ENCODE measurements around the gene CCZ1.
"Not testable (repeated sequence)": the region's sequence is repeated elsewhere in the genome, so short reads cannot be mapped to it uniquely, and the experiment has no call there.

Gene CCZ1

GRCh38 chr7:5898480-5899224 is at the start of gene CCZ1:
TSS of gene CCZ1 (plus strand) at chr7:5898733. CDS start at chr7:5898800, 67 bp downstream.
- DNase-seq: peak; percentile 60

DNA sequence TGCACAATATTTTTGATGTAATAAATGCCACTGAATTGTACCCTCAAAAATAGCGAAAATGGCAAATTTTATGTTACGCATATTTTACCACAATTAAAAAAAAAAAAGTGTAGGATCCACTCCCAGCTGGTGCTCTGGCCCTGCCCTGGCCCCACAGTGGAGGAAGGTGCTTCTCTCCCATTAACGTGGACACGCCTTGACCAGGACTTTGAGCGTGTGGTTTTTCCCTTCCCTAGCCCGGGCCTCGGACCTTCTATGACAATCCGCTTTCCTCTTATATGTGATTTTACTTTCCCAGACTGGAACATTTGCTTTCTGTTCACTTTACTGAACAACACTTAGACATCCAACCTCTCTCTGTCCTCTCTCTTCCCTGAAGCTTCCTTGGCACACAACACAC is 47.6 kb upstream of the CCZ1 start:
- no peak for DNase-seq

- DNase-seq: no peak
Observed at GRCh38 chr7:5854738-5855137, 43.8 kb upstream of the CCZ1 start.

- DNase-seq: not testable (repeated sequence)
Observed at GRCh38 chr7:5857041-5857575, 41.4 kb upstream of the CCZ1 start.

GRCh38 chr7:5858494-5858893 is 40.0 kb upstream of the CCZ1 start:
- DNase-seq: not testable (repeated sequence)

DNA sequence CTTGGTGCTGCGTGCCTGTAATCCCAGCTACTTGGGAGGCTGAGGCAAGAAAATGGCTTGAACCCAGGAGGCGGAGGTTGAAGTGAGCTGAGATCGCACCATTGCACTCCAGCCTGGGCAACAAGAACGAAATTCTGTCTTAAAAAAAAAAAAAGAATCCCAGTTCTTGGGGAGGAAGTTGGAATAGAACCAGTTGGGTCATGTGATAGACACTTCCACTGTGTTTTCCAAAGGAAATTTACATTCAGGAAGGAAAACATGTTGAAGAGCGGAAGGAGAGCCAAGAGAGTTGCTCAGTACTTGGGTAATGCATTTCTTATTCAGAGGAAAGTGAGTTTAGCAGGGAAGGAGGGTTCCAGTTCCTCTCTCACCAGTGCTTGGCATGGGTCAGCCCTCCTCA is 37.3 kb upstream of the CCZ1 start:
- DNase-seq: not testable (repeated sequence)

GRCh38 chr7:5862753-5863366 is 35.7 kb upstream of the CCZ1 start:
- DNase-seq: not testable (repeated sequence)

DNA sequence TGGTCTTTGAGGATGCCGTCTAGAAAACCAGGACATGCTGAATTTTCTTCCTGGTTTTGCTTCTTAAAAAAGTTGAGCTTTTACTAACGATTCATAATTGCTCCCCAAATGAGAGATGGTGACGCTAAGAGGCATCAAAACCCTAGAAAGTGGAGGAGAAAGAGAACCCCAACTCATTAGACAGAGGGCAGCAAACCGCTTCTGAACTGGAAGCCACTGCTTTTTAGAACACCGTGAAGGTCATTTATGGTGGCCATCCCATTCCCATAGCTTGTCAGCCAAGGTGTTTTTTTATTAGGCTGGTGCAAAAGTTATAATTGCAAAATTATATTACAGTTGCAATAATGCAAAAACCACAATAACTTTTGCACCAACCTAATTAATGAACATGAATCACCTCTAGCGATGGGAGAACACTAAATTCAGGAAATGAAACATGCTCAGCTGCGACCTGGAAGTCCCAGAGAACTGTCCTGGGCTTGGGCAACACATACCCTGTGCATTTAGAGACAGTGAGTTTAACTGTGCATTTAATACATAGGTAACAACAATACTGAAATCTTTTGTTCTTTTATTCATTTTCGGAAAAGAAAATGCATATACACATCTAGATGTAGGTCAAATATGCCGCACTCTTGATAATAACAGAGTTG is 33.1 kb upstream of the CCZ1 start:
- DNase-seq: not testable (repeated sequence)

DNA sequence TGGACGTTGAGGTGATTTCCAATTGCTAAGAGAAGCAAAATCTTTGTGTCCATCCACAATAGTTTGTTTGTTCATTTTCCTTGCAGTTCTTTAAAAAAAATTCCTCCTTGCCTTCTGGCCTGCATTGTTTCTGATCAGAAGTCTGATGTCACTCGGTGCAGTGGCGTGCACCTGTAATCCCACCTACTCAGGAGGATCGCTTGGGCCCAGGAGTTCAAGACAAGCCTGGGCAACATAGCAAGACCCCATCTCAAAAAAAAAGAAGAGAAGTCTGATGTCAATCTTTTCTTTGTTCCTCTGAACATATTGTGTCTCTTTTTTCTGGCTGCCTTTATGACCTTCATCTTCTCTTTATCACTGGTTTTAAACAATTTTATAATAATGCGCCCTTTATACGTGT is 31.5 kb upstream of the CCZ1 start:
- no peak for DNase-seq

- not testable (repeated sequence) for DNase-seq
Observed at GRCh38 chr7:5868928-5869341, 29.6 kb upstream of the CCZ1 start.

DNA sequence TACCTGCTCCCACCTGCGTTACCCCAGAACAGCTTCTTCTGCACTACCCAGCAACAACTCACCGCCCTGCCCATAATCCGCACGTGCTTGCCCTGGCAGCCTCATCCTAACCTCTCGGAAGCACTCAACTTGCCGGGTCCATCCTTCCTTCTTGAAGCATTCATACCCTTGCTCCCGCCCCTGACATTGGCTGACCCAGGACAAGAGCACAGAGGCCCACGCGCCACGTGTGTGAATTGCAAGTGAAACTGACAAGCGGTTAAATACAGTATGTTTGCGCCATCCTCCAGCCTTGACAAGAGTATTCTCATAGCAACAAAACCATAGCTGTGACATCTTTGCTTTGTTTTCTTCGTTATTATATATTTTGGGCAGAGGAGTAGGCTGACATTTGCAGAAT is 28.8 kb upstream of the CCZ1 start:
- no peak for DNase-seq

DNA sequence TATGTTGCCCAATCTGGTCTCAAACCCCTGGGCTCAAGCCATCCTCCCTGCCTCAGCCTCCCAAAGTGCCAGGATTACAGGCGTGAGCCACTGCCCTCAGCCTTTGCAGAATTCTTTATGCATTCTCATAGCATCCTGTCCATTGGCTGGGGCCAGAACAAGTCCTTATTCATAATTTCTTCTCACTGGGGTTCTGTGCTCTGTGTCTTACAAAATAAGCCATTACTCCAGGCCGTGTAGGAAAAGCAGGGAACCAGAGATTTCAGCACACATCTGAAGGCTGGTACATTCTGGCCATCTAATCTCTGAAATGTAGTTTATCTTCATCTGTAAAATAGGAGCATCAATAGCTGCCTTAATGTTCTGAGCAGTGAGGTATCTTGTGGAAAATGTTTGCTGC is 28.2 kb upstream of the CCZ1 start:
- DNase-seq: no peak

GRCh38 chr7:5872326-5872725 is 26.2 kb upstream of the CCZ1 start:
- no peak for DNase-seq

GRCh38 chr7:5879591-5879990 is 18.9 kb upstream of the CCZ1 start:
- not testable (repeated sequence) for DNase-seq

DNA sequence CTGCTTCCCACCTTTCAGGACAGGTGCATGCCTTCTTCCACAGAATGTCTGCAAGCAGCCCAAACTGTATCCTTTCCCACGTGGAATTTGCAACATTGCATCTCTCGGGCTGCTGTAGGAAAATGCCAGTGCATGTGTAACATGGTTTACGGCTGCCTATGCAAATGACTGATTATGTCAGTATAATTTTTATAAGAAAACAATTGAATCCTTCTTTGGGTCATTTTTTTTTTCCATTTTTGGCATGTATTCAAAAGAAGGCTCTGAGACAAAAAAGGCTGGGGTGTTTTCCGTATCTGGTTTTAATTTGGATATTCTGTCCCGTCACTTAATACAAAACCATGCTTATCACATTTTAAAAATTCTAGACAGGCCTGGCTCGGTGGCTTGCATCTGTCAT is 18.4 kb upstream of the CCZ1 start:
- not testable (repeated sequence) for DNase-seq

DNA sequence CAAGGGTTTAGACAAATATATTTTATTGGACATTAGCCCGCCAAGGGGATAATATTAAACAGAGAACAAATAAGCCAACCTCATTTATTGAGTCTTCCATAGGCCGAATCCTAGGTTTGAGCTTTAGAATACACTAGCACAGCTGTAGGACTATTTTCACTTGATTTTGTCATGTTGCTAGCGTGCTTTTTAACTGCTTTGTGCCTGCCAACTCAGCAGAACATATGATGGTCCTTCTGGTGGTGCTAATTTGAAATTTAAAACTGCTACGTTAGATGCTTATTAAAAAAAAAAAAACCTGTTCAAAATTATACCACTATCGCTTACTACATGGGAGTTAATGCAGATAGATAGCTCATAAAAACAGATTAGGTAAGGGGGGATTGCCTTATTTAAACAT is 14.1 kb upstream of the CCZ1 start:
- DNase-seq: not testable (repeated sequence)

DNA sequence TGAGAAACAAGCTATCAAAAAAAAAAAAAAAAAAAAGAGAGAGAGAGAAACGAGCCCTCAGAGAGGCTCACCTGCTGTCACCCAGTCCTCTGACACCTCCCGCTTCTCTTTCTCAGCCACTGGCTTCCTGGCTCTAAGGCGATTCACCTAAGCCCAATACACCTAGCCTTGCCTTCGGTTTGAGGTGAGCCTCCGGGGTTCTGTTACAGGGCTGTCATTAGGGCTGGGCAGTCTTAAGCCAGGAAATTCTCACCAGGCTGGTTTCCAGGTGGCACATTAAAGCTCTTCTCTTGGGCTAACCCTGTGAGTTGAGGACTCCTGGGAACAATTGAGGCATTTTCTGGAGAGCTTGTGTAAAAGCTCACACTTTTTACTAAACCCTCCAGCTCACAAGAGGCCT is 10.5 kb upstream of the CCZ1 start:
- DNase-seq: not testable (repeated sequence)

- not testable (repeated sequence) for DNase-seq
Observed at GRCh38 chr7:5890244-5890643, 8.3 kb upstream of the CCZ1 start.

DNA sequence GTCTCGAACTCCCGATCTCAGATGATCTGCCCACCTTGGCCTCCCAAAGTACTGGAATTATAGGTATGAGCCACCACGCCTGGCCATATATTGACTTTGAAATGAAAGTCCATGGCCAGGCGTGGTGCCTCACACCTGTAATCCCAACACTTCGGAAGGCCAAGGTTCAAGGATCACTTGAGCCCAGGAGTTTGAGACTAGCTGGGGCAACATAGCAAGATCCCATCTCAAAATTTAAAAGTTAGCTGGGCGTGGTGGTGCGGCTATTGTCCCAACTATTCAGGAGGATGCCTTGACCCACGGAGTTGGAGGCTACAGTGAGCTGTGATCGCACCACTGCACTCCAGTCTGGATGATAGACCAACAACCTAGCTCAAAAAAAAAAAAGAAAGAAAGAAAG is 6.0 kb upstream of the CCZ1 start:
- DNase-seq: no peak

DNA sequence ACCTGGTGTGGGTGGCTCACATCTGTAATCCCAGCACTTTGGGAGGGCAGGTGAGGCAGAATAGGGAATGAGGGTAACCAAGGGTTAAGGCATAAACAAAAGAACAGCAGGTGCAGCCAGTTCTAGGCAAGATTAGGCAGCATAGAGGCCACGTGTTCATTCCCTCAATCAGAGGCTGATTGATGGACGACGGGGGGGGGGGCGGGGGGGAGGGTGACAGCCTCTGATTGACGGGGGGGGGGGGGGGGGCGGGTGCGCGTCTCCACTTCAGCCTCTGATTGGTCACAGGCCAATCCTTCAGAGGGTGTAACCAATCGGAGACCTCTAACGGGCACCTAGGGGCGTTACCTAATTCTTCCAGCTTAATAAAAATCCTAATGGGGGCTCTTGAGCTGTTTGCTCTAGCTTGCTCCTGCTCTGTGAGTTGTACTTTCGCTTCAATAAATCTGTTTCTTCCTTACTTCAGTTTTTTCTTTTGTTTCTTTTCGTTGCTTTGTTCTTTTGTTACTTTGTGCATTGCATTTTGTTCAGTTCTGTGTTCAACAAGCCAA is 1.1 kb upstream of the CCZ1 start:
- not testable (repeated sequence) for DNase-seq

- DNase-seq: not testable (repeated sequence)
Observed at GRCh38 chr7:5903002-5903401, 4.5 kb downstream of the CCZ1 start.

- DNase-seq: not testable (repeated sequence)
Observed at GRCh38 chr7:5904726-5905125, 6.2 kb downstream of the CCZ1 start.

- not testable (repeated sequence) for DNase-seq
Observed at GRCh38 chr7:5908835-5909234, 10.3 kb downstream of the CCZ1 start.

Data from fibroblast of upper back skin (primary cell).